Daoy (cell line): ENCODE results near the gene APBA2. TPM values are rescaled to one million over a fixed set of nuclear protein-coding genes. Genes with fewer than 3 reads are reported as not detected.

ENCODE experiments used
- DNase-seq: peaks from one replicate; pipeline ENCODE4 v3.0.0-alpha.2; 2015; ENCODE audit warnings: low read depth
- total RNA-seq: library from RNA; depleted of rRNA; stranded (reverse); fragments of >200 nt; shearing (Covaris generic); gene quantifications from 2 replicates; pipeline ENCODE4 v1.2.3, GENCODE V29; 2014

APBA2 gene
- total RNA-seq, 1 experiment from 2014 or later = 21.5 TPM

- peak; percentile 29 for DNase-seq
Observed at GRCh38 chr15:28935316-28935715, 49.5 kb downstream of the APBA2 start.

DNA sequence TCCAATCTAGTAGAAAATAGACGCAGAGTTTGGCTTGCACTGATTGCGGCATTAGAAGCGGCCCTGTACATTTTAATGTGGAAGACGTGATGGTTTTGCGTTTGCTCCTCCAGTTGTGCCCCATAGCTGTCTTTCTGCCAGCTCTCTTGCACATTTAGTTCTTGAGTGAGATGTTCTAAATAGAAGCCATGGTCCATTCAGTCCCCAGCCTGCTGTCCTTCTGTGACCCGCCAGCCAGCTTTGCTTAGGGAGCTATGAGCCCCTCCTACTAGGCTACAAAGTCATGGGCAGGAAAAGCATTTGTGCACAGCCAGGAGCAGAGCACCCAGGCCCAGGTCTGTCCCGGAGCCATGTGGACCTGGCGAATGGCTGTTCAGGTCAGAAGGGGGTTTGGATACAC lies 50.3 kb downstream of the APBA2 start:
- DNase-seq = no peak

DNA sequence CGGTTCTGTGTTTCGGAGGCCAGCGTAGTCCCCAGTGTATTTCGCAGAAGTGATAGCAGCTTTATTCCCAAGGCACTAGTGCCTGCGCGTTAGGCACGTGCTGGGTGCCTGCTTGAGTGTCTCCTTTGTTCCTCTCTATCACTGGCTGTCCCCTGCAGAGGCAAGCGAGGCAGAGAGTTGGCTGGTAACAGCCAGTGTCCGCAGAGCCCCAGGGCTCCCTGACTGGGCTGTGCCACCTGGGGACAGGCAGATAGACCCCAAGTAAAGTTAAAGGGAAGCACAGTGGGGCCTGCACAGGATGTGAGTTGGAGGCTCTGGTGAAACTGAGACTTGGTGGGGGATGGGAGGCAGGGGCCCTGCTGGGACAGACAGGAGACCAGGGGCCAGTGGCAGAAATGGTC lies 50.7 kb downstream of the APBA2 start:
- DNase-seq = no peak

- DNase-seq = no peak
Observed at GRCh38 chr15:28937271-28937670, 51.5 kb downstream of the APBA2 start.

GRCh38 chr15:28942046-28942445 lies 56.3 kb downstream of the APBA2 start:
- DNase-seq = no peak

- DNase-seq = no peak
Observed at GRCh38 chr15:28942571-28942970, 56.8 kb downstream of the APBA2 start.

DNA sequence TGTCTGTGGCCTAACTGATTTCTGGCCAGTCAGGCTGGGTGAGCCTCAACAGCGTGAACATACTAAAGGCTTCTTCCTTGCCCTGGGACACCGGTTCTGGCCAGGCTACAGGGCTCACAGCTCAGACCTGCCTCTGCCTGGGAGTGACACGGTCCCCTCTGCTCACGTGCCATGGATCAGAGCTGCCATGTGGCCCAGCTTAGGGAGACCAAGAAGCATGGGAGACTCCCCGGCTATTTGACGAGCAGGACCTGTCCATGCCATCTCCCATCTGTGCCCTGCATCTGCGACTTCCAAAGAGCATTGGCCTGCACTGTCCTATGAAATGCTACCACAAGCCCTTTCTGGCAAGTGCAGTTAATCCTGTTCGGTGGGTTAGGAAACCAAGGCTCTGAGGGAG lies 57.4 kb downstream of the APBA2 start:
- no peak for DNase-seq

DNA sequence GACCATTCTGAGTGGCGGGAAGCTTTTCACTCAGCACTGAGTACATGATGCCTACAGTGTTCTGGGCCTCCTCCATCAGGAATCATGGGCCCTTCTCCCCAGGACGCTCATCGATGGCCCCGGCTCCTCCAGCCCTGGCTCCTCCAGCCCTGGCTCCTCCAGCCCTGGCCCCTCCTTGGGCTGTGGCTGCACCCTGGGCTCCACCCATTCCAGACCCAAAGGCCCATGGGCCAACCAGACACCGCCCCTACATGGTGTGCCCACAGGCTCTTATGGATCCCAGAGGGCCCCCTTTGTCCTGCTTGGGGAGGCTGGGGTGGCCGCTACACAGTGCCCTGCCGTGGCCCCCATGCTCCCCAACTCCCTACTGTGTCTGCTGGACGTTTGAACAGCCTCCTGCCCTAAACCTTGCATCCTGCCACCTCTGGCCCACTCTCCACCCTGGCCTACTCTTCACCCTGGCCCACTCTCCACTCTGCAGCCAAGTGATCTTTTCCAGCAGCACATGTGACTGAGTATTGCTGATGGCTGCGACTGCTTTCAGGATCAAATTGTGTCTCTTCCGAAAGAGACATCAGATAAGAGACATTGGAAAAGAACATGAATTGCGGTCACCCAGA lies 57.9 kb downstream of the APBA2 start:
- no peak for DNase-seq

DNA sequence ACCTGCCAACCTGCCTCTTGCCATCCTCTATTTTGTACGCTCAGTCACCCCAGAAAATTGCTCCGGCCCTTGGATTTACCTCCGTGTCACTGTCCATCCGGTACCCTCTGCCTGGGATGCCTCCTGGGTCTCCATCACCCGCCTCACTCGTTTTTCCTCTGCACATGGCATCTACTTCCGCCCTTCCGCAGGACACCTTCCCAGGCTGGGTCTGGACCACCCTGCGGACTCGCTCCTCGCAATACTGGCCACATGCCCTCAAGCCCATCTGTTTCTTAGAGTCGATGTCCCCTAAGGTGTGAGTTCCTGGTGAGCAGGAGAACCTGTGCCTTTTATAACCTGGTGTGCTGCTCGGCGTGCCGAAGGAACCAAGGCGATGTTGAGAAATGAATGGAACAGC lies 58.5 kb downstream of the APBA2 start:
- no peak for DNase-seq

GRCh38 chr15:28944696-28945300 lies 59.0 kb downstream of the APBA2 start:
- no peak for DNase-seq

GRCh38 chr15:28945626-28946230 lies 60.0 kb downstream of the APBA2 start:
- no peak for DNase-seq

DNA sequence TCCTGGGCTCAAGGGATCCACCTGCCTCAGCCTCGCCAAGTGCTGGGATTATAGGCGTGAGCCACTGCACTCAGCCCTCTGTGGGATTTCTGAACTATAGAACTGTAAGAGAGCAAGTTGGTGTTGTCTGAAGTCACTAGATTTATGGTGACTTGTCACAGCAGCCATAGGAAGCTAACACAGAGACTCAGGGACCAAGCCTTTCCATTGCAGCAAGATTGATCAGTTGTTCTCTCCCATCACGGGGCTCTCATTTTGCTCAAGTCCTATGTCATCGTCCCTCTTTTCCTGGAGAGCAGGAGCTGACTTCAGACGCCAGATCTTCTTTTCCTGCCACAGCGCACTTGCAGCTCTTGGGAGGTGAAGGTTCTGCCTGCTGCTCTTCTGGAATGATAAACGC lies 61.0 kb downstream of the APBA2 start:
- no peak for DNase-seq

DNA sequence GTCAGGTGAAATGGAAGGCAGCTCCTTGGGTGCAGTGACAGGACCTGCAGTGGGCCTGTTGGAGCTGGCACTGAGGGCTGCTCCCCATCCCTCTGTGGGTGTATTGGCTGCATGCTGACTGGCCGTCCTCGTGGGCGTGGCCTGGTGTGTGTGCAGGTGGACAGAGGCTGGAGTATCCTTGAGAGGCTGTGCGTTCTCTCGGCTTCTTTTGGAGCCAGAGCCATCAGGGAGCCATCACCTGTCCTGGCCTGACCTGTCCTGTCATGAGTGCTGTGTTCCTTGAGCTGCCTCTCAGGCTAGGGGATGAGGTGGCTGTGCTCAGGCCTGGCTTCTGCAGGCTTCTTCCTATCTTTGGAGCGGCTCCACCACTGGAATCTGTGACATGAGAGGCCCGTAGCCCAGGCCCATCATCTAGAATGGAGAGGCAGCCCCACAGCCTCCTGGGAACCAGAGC lies 61.5 kb downstream of the APBA2 start:
- no peak for DNase-seq

DNA sequence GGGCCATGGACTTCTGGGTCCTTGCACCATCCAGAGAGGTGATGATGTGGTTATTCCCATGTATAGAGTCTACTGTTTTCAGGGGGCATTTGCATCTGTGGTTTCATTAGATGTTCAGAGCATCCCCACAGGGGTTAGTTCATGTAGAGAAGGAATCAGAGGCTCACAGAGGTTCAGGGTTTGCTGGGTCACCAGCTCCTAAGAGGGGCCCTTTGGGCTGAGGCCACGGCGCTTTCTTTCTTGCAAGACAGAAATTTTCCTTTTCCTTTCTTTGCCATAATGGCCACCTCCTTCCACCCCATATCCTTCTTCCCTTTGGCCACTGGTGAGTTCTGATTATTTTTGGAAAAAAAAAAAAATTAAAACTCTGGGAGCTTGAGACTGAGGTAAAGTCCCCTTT lies 62.3 kb downstream of the APBA2 start:
- DNase-seq = no peak

DNA sequence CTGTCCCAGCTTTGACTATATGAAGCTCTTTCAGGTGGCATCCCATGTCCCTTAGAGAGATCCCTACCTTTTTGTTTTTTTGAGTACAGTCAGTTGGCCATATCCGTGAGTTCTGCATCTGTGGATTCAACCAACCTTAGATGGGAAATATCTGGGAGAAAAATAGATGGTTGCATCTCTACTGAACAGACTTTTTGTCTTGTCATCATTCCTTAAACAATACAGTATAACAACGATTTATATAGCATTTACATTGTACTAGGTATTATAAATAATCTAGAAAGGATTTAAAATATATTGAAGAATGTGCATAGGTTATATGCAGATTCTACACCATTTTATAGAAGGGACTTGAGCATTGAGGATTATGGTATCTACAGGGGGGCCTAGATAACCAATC lies 65.1 kb downstream of the APBA2 start:
- DNase-seq = no peak

DNA sequence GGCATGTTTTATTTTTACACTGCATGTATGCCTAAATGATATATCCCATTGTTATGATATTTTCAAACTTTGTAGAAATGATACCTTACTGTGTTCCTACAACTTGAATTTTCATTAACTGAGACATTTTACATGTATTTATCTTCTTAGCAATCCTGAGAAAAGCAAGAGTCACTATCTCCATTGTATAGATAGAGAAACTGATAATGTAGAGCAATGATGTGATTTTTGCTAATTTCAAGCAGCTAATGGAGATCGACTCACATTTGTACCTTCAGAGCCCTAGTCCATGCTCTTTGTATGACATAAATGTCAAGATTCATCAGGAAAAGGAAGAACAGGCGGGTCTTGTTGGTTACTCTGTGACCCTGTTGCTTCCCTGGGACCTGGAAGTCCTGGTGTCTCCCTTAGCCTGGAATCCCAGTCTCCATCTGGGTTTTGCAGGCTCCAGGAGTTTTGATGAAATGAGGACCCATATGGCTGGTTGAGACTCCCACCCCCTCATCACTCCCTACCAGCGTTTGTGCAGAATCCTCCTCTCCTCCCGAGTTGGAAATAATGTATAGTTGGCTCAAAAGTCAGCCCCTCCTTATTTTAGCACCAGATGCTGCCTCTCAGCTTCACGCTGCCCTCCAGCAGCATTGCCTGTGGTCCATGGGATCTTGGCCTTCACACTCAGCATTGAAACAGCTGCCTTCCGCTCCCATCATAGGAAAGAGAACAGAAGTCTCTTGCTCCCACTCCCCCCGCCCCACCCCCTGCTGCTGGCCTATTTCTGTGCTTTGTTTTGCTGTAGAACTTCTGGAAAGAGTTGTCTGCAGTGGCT lies 67.1 kb downstream of the APBA2 start:
- no peak for DNase-seq

DNA sequence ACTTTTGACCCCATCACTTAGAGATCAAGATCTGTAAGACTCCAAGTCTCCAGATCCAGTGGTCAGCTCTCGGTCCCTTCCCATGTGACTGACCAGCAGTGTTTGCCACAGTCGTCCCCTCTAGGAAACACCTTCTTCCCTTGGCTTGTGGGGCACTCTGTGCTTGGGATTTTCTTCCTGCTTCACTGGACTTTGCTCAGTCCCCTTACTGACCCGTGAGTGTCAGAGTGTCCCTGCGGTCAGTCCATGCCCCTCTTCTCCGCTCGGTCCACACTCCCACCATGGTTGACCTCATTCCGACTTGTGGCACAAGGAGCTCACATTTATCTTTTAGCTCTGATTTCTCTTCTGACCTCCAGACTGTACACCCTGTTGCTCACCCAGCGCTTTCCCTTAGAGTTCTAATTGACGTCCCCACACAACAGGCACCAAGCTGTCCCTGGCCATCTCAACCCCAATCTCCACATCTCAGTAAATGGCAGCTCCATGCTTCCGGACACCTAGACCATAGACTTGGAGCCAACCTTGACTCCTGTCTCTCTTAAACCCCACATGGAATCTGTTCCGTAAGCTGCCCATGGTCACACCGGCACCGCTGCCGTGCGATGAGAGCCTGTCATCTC lies 67.9 kb downstream of the APBA2 start:
- no peak for DNase-seq

DNA sequence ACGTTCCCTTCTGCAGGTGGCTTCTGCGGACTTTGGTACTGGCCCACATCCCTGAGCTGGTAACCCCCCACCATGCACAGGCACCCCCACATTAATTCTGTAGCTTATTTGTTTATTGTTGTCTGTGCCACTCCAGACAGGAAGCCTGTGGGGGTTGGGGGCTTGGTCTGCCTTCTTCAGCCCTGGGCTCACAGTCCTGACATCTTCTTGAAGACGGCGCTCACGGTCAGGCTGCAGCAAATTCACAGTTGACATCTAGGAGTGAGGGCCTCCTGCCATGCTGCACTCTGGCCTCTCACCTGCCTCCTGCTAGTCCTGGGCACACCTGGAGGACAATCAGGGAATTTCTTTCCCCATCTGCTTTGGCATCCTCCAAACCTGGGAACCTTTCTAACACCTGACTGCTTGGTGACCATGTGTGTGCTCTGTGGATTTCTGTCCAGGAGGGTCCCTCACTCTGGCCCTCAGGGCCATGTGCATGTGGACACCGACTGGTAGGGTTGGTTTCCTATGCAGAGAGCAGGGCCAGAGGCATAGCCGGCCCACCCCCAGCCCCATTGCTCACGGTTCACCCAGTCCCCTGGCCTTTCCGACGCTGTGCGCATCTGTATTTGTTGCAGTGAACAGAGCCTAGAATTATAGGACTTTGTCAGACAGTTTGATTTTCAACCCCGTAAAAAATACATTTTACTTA lies 68.8 kb downstream of the APBA2 start:
- no peak for DNase-seq

DNA sequence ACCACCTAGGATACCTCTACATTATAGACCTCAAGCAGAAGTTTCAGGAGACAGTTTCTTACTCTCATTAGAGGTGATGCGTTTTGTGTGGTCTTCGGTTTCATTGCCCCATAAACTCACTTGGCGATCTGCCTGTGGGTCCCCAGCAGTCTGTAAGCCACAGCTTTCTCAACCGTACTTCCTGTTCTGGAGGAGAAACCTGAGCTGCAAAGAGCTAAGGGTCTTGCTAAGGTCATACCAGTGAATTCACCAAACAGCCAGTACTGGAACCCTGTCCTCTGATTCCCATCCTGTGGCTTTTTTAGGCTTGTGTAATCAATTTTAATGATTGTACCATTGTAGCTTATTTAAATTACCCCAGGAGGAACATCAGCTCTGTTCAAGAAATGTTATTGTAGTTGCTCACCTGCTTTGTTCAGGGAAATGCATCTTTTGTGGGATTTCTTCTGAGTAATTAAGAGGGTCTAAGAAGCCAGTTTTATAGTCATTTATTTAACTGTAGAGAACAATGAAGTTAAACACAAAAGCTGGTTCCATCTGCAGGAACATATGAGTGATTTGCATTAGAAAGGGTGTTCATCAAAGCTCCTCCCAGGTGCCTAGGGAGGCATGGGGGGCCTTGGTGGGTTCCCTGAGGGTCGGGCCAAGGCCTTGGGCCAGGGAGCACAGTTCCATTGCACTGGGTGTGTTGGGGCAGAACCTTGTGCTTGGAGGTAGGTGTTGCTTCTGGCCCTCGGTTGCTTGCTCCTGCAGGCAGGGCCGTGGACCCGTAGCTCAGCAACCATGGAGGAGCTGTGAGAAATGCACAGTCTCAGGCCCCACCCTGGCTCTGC lies 69.6 kb downstream of the APBA2 start:
- peak; percentile 82 for DNase-seq

GRCh38 chr15:28955993-28956421 lies 70.2 kb downstream of the APBA2 start:
- peak; percentile 68 for DNase-seq

DNA sequence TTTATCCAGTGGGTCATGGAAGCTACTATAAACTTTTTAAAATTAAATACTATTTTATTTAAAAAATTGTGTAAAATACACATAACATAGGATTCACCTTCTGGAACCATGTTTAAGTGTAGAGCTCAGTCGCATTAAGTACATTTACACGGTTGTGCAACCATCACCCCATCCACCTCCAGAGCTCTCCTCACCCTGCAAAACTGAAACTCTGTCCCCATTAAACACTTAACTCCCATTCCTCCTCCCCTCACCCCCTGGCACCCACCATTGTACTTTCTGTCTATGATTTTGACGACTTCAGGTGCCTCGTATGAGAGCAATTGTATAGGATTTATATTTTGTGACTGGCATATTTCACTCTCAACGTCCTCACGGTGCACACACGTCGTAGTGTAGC lies 70.7 kb downstream of the APBA2 start:
- DNase-seq = no peak
